HG02610 (cell line): ENCODE data around the gene HEMGN.

ENCODE experiments used
- ATAC-seq: cut with Tn5 transposase; IDR thresholded peaks from one replicate; pipeline ENCODE4 v1.9.1; 2021; ENCODE audit warnings: mild to moderate bottlenecking, moderate library complexity; ENCODE audit not compliant: unreplicated experiment

HEMGN gene

GRCh38 chr9:97933297-97933998, 4.5 kb downstream of the HEMGN start:
- ATAC-seq: no peak

- no peak for ATAC-seq
These were observed 7.0 kb downstream of the HEMGN start for GRCh38 chr9:97930972-97931371.

DNA sequence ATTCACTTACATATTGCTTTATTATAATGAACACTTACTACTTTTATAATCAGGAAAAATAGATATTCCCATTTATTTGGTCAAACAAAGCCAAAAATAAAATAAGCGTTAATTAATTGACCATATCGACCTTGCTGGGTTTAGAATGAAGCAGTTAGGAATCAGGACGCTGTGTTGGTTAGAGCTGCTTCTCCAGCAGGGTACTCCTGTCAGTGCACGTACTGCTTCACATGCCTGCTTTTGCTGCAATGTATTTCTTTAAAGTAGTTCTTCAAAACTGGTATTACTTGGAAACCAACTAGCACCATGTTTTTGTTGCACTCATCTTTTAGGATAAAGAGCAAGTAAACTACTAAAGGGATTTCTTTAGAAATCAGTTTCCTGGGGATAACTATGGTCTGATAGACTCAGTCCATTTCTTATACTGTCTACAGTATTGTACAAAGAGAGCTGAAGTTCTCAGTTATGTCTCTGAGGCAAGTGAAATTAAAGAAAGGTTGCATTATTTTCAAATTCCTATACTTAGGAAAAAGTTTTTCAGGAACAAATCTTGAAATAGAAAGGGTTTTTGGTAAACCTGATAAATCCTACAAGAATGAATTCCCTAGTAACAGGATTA, 8.9 kb downstream of the HEMGN start:
- ATAC-seq: no peak

DNA sequence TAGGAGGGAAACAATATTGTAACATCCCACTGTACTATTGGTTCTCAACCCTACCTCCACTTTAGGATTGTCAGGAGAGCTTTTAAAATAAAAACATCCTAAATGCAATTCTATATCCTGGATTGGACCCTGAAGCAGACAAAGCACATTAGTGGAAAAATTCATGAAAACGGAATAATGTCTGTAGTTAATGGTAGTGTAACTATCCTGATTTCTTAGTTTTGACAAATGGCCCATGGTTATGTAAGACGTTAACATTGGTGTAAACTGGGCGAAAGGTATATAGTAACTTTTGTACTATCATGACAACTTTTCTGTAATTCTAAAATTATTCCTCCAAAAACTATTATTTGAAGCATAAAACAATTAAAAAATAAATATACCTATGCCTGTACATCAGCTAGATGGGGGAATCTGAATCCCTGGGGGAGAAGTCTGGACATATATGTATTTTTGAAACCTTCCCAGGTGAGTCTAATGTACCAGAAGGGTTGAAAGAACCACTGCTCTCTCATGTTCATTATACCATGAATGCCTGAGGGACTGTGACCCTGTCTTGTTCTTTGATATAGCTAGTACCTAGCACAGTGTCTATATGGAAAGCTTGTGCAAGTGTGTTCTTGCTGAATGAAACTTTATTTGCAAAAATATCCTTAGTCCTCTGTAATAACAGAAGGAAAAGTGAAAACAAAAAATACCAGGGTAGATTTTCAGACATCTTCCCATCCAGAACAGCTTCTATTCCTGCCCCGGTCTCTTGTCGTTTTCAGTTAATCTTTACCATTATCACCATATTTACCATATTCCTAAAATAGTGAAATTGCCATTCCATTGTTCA, 12.3 kb downstream of the HEMGN start:
- ATAC-seq: no peak

GRCh38 chr9:97924386-97924785, 13.6 kb downstream of the HEMGN start:
- no peak for ATAC-seq

DNA sequence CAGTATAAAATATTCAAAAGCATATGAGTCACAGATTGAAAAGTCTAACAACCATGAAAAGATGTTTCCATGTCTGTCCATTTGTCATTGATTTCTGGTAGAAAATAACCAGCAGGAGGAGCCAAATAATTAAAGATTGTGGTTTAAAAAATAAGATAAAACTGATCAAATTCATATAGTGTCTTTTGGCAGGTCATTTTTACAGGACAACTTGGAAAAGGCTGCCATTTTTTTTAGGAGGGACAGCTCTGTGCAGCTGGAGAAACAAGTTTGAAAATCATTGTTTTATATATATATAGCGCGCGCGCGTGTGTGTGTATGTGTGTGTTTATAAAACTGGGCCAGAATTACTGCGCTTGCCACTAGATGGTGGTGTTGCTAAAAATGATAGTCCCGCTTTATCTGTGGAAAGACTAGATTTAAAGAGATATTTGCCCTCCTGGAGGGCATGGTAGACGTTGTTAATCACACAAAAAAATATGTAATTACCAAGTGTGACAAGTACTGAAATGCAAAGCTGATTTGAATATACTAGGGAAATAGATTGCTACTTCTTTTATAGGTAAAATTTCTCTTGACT, 14.4 kb downstream of the HEMGN start:
- ATAC-seq: no peak

GRCh38 chr9:97921959-97922724, 15.8 kb downstream of the HEMGN start, which contains the start of gene TRMO:
TRMO (minus strand) TSS chr9:97922500; CDS start chr9:97922493, 7 bp downstream.
- ATAC-seq: peak; percentile 84

DNA sequence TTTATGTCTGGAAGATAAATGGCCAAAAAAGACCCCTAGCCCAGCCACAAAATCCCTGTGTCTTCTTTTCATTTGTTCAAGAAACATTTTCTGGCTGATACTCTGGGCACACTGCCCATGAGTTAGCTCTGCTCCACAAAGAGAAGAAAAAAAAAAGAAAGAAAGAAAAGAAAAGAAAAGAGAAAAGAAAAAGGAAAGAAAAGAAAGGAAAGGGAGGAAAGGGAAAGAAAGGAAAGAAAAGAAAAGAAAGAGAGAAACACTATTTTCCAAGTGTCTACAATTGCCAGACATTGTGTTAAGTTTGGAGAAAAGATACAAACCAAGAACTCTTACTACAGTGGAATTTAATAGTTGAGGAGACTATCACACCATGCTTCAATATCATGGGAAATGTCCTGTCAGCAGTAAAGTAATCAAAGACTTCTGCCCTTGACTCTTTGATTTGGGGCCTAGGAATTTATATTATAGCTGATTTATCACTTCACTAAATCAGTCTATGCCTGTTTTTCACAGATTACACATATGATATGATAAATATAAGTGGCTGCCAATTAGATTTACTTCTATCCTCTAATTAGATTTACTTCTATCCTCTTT, 18.7 kb downstream of the HEMGN start:
- ATAC-seq: no peak

DNA sequence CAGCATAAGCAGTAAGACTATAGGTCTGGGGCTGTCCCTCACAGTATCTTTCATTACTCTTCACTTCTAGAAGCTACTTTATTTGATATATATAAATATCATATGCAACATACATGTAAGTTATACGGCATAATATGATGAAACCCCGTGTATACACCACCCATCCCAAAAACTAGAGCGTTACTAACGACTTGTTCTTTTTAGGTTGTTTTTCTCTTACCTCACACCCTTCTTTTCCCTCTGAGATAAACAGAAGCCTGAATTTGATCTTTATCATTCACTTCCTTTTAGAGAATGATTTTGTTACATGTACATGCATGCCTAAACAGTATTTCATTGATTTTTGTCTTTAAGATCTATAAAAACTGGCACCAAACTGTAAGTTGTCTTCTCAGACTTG, 19.4 kb downstream of the HEMGN start:
- no peak for ATAC-seq

GRCh38 chr9:97911970-97912369, 26.0 kb downstream of the HEMGN start:
- ATAC-seq: no peak

- ATAC-seq: no peak
These were observed 26.4 kb downstream of the HEMGN start for GRCh38 chr9:97911528-97911927.

- ATAC-seq: no peak
These were observed 27.6 kb downstream of the HEMGN start for GRCh38 chr9:97910357-97910756.

- no peak for ATAC-seq
These were observed 29.3 kb downstream of the HEMGN start for GRCh38 chr9:97908705-97909104.

DNA sequence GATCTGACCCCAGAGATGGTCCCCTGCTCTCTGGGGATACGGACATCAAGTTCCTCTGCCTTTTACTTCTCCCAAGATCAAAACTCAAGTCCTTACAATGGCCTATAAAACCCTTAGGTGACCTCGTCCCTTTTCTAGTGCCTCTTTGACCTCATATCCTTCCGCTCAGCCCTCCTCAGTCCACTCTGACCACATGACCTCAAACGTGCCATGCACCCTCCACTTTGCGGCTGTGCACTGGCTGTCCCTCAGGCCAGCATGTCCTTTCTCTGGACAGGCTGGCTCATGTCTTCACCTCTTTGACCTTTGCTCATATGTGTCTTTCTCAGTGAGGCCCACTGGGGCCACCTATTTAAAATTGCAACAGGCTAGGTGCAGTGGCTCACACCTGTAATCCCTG, 30.3 kb downstream of the HEMGN start:
- no peak for ATAC-seq

- ATAC-seq: no peak
These were observed 30.9 kb downstream of the HEMGN start for GRCh38 chr9:97907046-97907445.

DNA sequence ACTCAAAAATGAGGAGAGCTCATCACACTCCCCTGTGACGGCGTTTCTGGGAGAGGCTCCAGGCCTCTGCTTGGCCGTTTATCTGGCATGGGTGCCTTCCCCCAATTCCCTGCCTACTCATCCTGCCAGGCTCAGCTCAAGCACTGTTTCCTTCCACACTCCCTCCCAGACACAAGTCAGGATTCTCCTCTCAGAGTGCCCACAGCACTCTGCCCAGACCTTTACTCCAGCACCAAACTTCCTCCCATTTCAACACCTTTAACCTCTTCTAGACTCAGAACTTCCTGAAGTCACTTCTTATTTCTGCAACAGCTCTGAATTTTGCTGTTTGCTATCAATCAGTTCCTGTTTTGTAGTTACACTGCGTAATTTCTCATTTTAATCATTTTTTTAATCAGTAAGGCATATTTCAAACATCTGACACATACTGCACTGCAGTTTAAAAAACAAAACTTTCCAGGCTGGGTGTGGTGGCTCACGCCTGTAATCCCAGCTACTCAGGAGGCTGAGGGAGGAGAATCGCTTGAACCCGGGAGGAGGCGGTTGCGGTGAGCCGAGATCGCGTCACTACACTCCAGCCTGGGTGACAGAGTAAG, 31.6 kb downstream of the HEMGN start:
- no peak for ATAC-seq

GRCh38 chr9:97905228-97905627, 32.7 kb downstream of the HEMGN start:
- ATAC-seq: no peak

DNA sequence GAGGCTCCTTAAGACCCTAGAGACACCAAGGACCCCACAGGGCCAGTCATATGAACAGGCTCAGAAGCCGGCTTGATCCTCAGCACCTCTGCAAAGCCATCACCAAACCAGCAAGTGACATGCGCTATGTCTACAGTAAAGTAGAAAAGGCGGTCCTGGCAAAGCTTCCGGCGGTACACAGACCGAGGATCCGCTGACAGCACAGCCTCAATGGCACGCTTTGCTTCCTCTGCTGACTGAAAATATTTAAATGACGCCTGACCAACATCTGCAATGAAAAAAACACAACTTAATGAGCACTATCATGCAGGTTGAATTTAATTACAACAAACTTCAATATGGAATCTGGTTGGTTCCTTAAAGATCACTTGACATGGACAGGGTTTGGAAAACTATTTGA, 33.2 kb downstream of the HEMGN start:
- no peak for ATAC-seq

DNA sequence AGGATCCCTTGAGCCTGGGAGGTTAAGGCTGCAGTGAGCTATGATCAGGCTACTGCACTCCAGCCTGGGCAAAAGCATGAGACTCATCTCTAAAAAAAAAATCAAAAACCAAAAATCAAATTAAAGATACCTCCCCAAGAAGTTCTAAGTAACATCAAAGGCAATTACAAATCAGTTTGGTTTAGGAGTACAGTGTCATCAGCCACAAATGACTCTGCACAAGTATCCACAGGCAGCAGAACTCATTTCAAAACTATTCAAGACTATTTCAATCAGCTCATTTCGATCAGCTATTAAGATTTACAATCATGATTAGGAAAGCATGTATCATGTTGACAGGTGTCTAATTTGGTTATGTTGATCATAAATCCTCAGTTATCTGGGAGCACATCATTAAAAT, 34.8 kb downstream of the HEMGN start:
- no peak for ATAC-seq
